Cortex of kidney (tissue), 1 donor: ENCODE measurements around the gene IGFBP6.
"Not testable (repeated sequence)": the region's sequence is repeated elsewhere in the genome, so short reads cannot be mapped to it uniquely, and the experiment has no call there.

ENCODE experiments used
- DNase-seq: peaks from one replicate; lab custom pipeline; 2025; lab: John Stamatoyannopoulos, UW

Gene IGFBP6

GRCh38 chr12:53070877-53071492, 26.5 kb upstream of the IGFBP6 start:
- no peak for DNase-seq

DNA sequence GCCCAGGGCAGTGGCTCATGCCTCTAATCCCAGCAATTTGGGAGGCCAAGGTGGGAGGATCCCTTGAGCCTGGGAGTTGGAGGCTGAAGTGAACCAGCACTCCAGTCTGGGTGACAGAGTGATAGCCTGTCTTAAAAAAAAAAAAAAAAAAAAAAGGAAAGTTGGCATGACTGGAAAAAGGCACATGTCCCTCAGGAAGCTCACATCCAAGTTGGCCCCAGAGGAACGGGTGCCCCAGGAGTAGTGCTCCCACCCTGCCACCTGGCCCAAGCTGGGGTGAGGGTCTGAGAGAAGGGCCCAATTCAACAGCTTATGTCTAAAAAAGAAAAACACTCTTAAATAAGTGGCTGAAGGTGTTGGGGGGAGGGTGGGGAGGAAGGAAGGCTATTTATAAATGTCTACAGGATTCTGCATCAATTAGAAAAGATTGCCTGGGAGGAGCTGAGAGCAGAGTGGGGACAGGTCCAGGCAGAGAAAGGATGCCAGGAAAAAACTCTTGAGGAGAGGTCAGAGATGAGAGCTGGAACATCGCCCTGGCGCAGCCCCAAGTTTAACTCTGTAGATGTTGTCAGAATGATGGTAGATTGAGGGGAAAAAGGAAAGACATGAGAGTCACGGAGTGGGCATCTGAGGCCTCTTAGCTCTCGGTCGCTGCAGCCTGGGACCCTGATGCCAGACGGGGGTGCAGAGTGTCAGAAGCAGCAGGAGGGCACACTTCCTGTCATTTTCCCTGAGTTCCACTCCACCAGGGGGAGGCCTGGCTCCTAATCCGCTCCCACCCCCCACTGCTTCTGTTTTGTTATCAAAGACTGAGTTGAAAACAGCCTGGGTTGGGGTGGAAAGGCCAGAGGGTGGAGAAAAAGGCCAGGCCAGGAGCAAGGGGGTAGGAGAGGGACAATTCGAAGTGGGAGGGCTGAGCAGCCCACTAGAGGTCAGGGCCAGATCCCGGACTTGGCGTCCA, 25.6 kb upstream of the IGFBP6 start:
- DNase-seq: no peak

DNA sequence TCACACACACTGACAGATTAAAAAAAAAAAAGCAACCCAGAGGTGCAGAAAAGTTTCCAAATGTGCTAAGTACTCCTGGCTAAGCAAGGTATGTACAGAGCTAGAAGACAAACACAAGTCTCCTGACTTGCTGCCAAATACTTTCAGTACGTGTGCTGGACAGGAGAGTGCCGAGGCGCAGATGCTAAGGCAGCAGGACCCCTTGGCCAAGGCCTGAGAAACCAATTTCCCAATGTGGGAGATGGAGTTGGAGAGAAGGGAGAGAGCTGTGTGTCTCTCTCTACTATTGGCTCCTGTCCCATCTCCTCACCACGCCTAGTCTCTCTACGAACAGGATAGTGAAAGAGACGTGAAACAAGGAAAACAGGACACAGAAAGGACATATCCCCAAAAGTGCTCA, 23.6 kb upstream of the IGFBP6 start:
- DNase-seq: no peak

DNA sequence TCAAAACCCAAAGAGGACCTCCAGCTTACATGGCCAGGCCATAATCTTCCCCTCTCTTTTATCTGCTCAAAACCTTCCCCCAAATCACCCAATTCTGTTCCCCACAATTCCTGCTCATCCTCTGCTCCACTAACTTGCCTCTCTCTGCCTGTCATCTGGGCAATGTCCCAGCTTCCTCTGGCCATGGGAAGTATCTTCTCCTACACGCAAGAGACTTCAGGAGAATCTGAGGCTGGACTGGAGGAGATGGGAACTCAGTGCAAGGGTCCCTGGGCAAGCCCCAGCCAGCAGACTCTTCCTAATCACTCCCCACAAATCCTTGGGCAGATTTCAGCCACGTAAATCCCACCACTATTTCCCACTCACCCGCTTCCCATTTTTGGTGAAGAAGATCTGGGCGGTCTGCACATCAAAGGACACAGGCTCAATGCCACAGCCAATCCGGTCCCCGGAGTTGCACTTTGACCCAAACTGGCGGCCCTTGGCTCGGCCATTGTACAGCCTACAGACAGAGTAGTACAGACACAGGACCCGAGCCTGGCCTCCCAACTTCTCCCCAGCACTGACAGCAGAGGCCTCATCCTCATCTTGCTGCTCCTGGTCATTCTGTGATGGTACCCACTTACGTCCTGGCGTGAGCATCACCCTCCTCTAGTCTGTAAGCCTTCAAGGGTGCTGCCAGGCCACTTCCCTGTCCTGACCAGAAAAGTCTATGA, 23.0 kb upstream of the IGFBP6 start:
- DNase-seq: no peak

GRCh38 chr12:53074999-53075370, 22.5 kb upstream of the IGFBP6 start:
- no peak for DNase-seq

GRCh38 chr12:53076461-53076860, 21.0 kb upstream of the IGFBP6 start:
- DNase-seq: no peak

DNA sequence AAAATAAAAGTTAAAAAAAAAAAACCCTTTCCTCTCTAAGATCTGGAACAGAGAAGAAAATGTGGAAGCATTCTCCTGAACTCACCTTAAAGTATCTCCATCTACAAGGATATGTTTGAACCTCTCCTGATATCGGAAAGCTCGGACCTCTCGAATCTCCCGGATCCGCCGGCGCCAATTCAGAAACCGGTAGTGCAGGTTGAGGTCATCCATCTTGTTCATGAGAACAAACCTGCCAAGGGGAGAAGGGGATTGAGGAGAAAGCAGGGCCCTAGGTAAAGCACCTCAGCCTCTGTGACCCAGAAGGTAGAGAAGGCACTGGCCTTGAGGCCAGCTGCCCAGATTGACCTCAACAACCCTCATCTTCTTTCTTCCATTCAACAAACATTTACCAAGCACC, 20.4 kb upstream of the IGFBP6 start:
- DNase-seq: no peak

DNA sequence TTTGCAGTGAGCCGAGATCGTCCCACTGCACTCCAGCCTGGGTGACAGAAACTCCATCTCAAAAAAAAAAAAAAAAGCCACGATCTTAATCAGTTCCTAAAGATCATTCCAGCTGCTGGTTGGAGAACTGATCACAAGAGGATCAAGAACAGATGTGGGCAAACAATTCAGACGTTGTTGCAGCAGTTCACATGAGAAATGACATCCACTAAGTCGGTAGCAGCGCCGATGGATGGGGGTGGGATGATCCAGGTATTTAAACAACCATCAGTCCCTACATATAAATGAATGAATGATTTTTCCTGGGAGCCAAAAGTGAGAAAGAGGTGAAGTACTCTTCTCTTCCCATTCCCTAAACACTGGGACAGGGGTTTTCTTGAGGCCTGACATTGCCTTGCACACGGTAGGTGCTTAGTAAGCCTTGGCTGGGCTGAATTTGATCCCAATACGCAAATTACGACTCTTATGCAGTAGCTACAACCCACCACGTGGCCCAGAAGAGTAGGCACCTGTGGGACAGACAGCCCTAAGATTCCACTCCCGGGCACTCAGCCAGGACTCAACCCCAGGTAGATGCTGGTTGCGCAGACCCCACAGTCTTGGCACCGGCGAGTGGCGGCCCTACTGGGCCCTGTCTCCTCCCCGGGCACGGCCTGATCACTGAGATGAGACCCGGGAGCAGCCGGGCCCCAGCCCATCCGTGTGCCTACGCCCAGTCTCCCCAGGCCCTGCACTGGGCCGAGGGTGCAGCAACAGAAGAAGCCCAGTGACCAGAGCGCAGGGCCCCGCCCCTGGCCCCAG, 18.8 kb upstream of the IGFBP6 start:
- no peak for DNase-seq

DNA sequence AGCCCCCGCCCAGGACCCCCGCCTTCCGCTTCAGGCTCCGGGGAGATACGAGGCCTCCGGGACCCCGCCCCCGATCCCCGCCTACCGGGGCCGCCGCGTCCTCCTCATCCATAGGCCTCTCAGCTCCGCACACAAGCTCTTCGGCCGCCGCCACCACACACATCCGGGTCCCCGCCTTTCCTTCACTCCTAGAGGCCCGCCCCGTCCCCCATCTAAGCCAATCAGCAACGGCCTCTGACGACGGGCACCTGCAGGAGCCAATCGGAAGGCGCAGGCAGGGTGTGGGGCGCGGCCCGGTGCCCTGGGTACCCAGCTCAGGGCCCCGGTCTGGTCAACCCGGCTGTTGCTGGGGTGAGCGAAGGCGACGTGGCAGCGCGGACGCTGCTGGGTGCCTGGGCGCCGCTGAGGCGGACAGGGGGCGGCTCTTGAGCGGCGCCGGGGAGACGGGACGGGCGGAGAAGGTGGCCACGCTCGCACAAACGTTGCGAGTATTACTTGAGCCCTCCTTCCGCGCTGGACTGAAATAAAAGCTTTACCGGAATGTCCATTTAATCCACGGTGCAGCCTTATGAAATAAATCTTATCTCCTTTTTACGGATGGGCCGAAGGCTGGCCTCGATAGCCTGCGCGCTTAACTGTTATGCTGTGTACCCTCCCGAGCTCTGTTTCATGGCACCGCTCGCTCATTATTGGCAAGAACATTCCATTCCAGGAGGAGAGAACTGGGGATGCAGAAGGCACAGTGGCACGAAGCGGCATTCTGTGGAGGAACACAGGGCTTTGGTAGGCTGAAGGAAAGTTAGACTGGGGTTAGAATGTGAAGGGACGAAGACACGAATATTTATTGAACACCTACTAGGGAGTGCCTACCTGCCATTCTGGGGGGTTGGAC, 18.0 kb upstream of the IGFBP6 start, which contains the start of gene SPRYD3:
SPRYD3 (minus strand) TSS at position 165 of the 892 bp plus-strand sequence; CDS start at position 108, 57 bp downstream.
- peak; percentile 43 for DNase-seq

GRCh38 chr12:53082637-53083175, 14.8 kb upstream of the IGFBP6 start:
- DNase-seq: no peak

- DNase-seq: no peak
Observed at GRCh38 chr12:53086361-53086760, 11.1 kb upstream of the IGFBP6 start.

- no peak for DNase-seq
Observed at GRCh38 chr12:53090105-53090504, 7.4 kb upstream of the IGFBP6 start.

- DNase-seq: no peak
Observed at GRCh38 chr12:53090554-53090953, 6.9 kb upstream of the IGFBP6 start.

DNA sequence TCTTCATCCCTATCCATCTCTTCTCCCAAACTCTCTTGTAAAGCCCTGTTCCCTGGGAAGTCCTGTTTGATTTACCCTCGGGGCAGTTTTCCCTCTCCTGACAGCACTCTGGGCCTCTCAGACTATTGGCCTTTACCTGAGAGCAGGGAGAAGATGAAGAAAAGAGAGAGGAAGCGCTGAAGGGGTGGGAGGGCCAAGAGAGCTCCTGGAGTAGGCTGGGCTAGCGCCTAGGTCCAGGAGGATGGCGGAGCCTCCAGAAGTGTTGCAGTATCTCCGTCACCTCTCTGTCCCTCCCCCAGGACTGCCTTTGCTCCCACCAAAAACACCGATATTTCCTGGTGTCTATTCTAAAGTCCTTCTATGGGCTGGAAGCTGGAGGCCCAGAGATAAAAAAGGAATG, 5.7 kb upstream of the IGFBP6 start:
- DNase-seq: no peak

GRCh38 chr12:53093777-53094393, 3.6 kb upstream of the IGFBP6 start:
- no peak for DNase-seq

GRCh38 chr12:53094394-53094787, 3.1 kb upstream of the IGFBP6 start:
- DNase-seq: no peak

DNA sequence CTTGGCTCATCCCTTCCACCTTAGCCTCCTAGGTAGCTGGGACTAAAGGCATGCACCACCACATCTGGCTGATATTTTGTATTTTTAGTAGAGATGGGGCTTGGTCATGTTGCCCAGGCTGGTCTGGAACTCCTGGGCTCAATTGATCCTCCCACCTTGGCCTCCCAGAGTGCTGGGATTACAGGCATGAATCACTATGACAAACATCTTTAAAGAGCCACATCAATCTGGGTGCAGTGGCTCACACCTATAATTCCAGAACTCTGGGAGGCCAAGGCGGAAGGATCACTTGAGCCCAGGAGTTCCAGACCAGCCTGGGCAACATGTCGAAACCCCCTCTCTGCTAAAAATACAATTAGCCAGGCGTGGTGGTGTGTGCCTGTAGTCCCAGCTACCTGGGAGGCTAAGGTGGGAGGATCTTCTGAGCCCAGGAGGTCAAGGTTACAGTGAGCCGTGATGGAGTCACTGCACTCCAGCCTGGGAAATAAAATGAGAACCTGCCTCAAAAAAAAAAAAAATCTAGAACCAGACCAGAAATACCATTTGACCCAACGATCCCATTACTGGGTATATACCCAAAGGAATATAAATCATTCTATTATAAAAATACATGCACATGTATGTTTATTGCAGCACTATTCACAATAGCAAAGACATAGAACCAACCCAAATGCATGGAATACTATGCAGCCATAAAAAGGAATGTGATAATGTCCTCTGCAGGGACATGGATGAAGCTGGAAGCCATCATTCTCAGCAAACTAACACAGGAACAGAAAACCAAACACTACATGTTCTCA, 2.5 kb upstream of the IGFBP6 start:
- not testable (repeated sequence) for DNase-seq

GRCh38 chr12:53095596-53095895, 1.9 kb upstream of the IGFBP6 start:
- not testable (repeated sequence) for DNase-seq

DNA sequence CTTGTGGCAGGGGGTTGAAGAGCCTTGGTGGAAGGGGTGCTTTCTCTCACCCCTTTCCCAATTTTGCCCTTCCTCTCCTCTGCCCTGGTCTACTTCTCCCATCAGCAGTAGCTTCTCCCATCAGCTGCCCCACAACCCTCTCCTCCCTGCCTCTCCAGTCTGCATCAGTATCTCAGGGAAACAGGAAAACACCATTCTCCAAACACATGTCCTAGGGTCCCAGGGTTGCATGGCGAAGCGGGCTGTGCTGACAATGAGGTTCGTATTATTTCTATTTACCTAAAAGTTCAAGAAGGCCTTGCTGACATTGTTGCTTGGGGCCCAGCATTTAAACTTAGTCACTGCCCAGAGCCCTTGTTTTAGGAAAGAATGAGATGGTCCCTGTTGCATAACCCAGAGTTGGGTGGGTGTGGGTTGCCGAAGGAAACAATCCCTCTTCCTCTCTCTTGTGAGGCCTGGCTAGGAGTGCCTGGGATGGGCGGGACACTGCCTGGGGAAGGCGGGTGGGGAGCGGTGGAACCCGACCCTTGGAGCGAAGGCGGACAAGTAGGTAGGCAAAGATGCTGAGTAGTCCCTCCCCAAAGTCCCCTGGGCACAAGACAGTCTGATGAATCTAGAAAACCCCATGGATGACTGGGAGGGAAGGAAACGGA, 1.3 kb upstream of the IGFBP6 start:
- no peak for DNase-seq
